Brain pericyte (primary cell): ENCODE results near the gene FANCC.

Experiments
- DNase-seq: peaks from one replicate; pipeline ENCODE4 v3.0.0-alpha.2; 2012; ENCODE audit warnings: low read depth, low spot score

FANCC gene

GRCh38 chr9:95073042-95073607 lies 244.4 kb downstream of the FANCC start:
- DNase-seq: no peak

- DNase-seq: no peak
Measured at GRCh38 chr9:95071925-95072324, 245.6 kb downstream of the FANCC start.

- no peak for DNase-seq
Measured at GRCh38 chr9:95071450-95071849, 246.1 kb downstream of the FANCC start.

GRCh38 chr9:95070549-95071021 lies 246.9 kb downstream of the FANCC start:
- DNase-seq: no peak

- no peak for DNase-seq
Measured at GRCh38 chr9:95067897-95068296, 249.6 kb downstream of the FANCC start.

- DNase-seq: no peak
Measured at GRCh38 chr9:95067057-95067456, 250.5 kb downstream of the FANCC start.

DNA sequence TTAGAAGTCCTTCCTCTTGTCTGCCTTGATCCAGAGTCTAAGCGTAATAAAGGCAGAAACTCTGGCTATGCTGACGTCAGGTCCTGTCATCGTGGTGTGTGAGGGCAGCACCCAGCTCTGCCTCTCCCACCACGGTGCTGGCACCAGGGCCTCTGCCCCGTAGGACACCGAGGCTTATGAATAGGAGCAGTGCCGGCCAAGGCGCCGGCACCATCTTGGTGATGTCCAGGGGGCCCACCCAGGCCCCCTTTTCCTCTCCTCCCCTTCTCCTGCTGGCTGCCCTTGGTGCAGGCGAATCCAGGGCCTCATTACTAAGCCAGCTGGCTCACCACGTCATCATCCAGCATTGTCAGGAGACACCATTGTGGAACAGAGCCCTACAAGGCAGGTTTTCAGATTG lies 252.3 kb downstream of the FANCC start:
- DNase-seq: no peak

- no peak for DNase-seq
Measured at GRCh38 chr9:95063300-95063699, 254.2 kb downstream of the FANCC start.

- DNase-seq: no peak
Measured at GRCh38 chr9:95062596-95063065, 254.9 kb downstream of the FANCC start.

DNA sequence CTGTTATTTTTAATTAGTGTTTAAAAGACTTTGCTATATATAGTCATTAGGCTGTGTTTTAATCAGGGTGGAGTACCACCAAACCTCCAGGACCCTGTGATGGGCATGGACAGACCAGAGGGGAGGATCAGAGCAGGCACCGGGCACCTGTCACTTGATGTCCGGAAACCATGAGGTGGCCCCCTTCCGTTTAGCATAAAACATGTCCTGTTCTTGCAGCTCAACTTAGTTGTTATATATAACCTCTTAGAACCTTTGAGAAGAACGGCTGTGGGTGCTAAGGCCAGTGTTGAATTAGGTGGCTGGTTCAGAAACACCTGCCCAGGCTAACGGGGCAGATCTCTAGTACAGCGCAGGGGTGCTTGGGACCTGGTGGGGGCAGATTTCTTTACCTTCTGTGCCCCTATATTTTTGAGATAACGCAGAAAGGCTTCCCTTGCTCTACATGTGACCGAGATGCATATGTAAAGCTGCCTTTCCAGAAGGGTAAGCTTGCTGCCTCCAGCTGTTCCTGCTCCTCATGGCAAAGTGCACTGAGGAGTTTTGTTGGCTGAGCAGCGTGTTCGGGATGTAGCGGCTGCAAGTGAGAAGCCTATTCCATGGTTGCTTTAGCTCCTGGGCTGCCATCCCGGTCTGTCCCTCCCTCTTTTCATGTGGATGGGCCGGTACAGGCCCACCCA lies 255.5 kb downstream of the FANCC start:
- DNase-seq: no peak

- no peak for DNase-seq
Measured at GRCh38 chr9:95060916-95061315, 256.6 kb downstream of the FANCC start.

GRCh38 chr9:95060234-95060633 lies 257.3 kb downstream of the FANCC start:
- no peak for DNase-seq

DNA sequence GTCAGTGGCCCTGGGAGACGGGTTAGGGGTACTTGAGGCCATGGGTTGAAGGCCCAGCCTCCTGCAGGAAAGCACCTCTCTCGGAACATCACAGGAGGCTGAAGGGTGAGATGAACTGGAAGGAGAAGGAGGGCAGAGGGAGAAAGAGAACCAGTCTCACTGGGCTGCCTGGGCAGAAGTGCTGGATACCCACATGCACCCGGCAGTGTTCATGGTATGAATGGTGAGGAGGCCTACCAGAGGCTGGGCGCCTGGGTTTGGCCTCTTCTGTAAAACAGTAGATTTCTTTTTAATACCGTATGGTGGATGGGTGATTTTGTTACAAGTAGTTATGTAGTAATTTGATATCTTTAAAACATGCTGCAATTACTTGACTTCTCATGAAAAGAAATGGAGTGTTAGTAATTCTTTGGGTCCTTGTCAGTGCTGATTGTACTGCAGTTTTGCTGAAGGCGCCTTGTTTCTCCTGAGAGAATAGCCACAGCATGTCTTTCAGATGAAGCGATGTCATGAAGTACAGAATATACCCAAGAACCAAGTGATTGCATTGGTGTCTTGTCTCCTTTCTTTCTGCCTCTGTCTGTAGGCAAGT lies 258.6 kb downstream of the FANCC start:
- no peak for DNase-seq

DNA sequence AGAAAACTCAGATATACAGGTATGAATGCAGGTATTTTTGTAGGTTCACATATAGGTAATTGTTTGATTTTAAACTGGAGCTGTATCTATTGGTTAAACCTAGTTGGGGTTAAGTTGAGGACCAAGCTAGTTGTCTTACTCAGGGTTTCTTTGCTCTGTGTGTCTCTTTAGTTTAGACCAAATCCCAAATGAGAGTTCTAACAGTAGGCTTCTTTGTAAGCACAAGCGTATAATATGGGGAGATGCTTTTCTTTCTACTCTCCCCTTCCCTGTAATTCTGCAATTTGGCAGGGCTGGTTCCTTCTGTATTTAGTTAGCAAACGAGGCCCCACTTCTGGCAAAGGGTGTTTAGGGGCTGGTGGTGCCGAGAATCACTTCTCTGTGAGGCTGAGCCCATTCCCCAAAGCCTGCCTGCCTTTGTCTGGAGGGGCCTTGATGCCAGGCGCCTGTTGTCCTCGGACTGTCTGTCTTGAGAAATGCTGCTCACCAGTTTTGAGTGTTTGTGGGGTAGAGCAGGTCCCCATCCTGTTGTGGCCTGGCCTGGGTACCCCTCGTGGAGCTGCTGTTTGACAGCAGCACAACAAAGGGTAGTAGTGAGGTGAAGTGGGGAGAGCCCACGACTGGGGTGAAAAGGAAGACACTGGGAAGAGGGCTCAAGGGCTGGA lies 259.3 kb downstream of the FANCC start:
- no peak for DNase-seq

DNA sequence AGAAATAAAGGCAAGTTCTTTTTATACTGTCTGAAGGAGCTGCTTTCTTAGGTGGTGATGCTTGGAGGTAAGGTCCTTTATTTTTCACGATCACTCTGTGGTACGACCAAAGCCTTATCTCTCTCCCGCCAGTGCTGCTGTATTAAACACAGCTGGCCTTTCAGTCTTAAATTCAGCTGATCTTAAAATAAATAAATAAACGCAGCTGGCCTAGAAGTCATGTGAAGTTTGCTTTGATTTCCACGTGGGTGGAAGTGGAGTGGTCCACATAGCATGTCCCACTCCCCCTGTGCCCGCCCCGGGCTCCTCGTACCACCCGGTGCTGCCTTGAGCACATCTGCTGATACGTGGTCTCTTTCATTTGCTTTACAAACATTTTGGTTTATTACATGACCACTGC lies 260.4 kb downstream of the FANCC start:
- DNase-seq: peak; percentile 70

DNA sequence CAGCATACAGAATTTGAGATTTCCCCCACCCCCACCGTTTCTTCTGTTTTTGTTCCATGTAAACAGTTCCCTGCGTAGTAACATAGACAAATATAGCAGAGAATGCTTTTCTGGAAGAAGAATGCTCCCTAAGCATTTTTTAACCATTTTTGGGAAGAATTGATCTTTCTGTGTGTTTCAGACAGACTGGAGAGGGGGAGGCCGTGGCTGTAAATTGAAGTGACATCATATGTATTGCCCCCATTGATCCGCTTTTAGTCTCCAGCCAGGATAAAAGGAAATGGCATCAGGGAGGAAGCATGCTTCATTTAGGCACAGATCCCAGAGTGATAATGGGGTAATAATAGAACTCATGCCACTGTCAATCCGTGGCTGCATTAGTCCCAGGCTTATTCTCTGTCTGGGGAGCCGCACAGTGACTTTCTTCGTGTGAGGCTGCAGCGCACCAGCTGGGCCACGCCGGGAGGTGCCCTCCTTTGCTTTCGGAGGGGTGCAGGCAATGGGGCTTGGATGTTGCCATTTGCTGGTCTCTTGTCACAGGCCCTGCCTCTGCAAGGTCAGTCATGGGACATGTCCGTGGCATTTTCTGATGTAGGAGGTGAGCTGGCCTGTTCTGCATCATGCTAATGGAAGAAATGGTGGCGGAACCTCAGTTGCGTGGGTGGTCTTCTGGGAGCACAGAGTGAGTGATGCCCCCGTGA lies 261.5 kb downstream of the FANCC start:
- DNase-seq: no peak

- DNase-seq: no peak
Measured at GRCh38 chr9:95055334-95055850, 262.1 kb downstream of the FANCC start.

DNA sequence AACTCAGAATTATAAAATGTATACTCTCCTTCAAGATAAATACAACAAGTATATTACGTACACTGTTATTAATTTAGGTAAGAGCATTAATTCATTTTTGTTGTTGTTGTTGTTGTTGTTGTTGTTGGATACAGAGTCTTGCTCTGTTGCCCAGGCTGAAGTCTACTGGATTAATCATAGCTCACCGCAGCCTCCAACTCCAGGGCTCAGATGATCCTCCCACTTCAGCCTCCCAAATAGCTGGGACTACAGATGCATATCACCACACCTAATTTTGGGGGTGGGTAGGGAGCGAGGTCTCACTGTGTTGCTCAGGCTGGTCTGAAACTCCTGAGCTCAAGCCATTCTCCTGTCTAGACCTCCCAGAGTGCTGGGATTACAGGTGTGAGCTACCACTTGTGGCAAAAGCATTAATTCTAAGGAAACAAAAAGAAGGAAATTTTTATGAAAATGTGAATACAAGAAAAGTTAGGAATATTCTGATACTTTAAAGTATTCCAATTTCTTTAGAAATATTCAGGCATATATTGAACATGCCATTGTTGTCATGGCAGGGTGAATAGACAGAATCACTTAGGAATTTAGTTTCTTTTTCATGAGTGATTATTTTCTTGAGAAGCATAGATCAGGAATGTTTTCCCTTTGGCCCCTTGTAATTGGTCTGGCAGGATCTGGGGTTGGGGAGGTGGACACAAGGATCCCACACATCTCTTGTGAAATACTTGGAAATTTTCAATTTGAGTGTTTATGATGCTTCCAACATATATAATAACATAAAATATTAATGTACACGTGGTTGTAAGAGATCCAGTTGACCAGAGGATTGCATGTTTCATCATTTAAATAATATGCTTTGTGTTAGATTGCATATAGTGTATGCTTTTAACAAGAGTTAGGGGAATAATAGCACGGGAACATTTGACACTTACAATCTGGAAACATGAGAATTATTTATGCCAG lies 263.6 kb downstream of the FANCC start:
- DNase-seq: no peak

GRCh38 chr9:95049761-95050160 lies 267.7 kb downstream of the FANCC start:
- DNase-seq: no peak
